GM12875 (cell line): ENCODE data around the gene THAP11.

Experiments
- H3K4me3 ChIP-seq: one replicate; pipeline ENCODE4 v1.5.1; 2011; ENCODE audit warnings: low read depth, low read length, control low read depth
- TF ChIP-seq, protein P1 (sequence below): IDR thresholded peaks from 2 replicates; pipeline ENCODE4 v1.5.1; 2011; ENCODE audit warnings: low read depth, mild to moderate bottlenecking, control low read depth, inconsistent platforms, low read length, moderate library complexity, borderline replicate concordance; ENCODE audit not compliant: insufficient read depth

Gene THAP11

DNA sequence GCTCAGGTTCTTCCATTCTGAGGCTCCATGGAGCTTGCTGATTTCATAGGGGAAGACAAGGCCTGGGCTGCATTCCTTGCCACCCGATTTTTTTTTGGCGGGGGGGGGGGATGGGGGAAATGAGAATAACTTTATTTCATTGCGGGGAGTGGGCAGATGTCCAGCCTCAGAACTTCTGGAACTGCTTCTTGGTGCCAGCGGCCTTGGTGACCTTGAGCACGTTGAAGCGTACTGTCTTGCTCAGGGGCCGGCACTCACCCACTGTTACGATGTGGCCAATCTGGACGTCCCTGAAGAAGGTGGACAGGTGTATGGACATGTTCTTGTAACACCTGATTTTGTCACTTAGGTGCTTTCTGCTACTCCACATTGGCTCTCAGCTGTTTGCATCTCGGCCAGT lies 13.7 kb downstream of the THAP11 start:
- TF ChIP-seq, protein P1, sequence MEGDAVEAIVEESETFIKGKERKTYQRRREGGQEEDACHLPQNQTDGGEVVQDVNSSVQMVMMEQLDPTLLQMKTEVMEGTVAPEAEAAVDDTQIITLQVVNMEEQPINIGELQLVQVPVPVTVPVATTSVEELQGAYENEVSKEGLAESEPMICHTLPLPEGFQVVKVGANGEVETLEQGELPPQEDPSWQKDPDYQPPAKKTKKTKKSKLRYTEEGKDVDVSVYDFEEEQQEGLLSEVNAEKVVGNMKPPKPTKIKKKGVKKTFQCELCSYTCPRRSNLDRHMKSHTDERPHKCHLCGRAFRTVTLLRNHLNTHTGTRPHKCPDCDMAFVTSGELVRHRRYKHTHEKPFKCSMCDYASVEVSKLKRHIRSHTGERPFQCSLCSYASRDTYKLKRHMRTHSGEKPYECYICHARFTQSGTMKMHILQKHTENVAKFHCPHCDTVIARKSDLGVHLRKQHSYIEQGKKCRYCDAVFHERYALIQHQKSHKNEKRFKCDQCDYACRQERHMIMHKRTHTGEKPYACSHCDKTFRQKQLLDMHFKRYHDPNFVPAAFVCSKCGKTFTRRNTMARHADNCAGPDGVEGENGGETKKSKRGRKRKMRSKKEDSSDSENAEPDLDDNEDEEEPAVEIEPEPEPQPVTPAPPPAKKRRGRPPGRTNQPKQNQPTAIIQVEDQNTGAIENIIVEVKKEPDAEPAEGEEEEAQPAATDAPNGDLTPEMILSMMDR = no peak
- no peak overlapping the region for H3K4me3 ChIP-seq

DNA sequence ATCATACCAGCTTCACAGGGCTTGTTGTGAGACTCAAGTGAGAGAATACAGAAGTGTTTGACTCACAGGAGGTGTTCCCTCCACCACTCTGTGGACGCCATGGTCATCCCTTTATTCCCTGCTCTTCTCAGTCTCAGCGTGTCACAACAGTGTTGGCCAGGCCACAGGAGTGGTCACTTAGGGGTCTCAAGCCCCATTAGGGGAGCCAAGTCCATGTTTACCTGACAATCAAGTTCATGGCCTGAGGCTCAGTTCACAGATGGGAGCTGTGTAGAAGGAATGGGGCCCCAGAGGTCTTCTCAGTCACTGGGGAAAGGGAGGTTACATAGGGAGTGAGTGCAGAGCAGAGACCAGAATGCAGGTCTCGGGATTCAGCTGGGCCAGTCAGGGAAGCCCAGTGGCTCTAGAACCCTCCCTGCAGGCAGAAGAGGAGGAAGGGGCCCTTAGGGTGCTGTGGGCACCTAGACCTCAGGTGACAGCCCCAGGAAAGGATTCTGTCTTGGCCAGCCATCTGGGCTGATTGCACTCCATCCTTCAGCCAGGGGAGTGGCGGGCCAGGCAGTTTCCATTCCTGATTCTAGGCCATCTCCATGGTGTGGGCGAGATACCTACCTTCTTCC lies 14.9 kb downstream of the THAP11 start:
- TF ChIP-seq, protein P1 = no peak
- H3K4me3 ChIP-seq = no peak overlapping the region

DNA sequence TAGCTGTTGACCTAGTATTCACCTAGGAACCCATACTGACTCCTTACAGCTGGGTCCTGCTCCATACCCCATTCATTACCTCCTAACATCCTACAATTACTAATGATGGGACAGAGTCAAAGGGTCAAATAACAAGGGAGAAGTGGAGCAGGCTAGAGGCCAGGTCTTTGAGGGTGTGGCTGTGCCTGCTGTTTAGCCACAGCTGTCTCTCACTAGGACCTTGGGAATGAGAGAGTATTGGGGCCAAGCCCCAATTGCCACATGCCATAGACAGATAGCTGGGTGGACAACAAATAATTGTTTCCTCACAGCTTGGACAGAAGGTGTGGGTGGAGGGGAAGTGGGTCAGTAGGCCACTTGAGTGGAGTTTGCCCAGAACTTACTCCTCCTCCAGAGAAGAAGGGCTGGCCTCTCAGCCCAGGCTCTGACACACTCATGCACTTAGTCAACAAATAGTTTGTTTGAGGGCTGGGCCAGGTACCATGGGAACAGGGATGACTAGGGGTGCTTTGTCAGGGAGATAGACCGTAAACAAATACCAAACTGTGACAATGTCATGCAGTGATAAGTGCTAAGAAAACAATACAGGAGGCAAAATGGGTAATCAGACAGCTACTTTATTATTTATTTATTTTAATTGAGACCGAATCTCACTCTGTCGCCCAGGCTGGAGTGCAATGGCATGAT lies 15.6 kb downstream of the THAP11 start:
- no peak overlapping the region for H3K4me3 ChIP-seq
- TF ChIP-seq, protein P1 = no peak

DNA sequence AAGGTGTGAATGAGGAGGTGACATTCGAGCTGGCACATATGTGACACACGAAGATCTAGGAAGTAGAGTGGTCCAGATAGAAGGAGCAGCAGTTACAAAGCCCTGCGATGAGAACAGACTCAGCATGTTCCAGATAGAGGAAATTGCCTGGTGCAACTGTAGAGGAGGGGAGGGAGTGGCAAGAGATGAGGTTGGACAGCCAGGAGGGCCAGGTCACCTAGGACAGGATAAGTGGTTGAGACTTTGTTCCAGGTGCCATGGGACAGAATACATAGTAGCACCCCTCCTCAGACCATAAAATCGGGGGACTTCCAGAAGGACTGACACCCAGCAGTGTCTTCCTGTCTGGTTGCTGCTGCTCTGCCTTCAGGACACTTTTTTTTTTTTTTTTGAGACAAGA lies 16.4 kb downstream of the THAP11 start:
- H3K4me3 ChIP-seq = no peak overlapping the region
- TF ChIP-seq, protein P1 = no peak

DNA sequence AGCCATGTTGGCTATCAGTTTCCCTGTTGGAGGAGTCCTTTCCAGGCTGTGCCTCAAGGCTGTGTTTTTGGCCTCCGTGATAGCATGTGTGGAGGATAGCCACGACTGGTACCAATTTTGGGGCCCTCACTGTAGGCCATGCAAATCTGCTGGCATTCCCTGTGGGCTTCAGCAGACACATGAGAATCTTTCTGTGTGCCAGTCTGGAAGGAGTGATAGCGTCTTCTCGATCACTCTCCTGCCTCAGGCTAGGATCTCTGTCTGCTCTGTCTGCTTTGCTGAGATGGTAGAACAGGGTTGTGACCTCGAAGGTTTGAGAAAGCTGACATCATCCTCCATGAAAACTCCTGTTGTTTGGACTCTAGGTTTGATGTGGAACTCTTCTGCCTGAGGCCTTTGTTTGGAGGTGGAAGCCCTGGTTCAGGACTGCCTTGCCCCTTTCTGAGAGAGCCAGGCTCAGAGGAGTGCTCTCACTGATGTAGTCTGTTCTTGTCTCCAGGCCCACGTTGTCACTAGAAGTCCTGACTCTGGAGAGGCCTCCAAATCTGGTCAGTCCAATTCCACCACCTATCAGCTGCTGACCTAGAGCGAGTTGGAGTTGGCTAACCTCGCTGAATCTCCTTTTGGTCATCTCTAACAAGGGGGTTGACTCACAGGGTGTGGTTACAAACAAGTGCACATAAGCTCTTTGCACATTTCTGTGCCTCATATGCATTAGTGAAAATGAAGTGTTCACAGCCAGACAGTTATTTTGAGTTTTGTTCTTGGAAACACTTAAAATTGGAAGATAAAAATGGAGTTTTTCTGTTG lies 18.7 kb downstream of the THAP11 start:
- H3K4me3 ChIP-seq = no peak overlapping the region
- TF ChIP-seq, protein P1 = no peak

DNA sequence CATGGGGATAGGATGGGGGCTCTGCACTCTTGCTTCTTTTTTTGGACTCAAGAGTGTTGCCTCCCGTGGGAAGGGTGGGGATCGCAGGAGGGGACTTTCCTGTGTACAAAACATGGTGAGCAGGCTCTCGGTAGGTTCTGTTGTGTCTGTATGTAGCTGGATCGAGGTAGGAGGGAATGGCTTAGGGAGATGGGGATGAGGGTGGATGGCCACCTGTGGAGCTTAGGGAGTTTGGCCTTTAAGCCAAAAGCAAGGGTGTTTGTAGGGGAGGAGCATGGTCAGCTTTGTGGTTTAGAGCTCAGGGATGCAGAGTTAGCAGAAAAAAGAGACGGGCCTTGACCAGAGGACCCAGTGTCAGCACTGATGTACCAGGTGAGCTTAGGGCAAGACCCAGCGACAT lies 19.8 kb downstream of the THAP11 start:
- TF ChIP-seq, protein P1 = no peak
- H3K4me3 ChIP-seq = no peak overlapping the region
